Prostate gland (tissue), 2 donors: Measurements from ENCODE around the gene CRACR2A. TPM values are rescaled to one million over a fixed set of nuclear protein-coding genes. Genes with fewer than 3 reads are reported as not detected.

Experiments used
- DNase-seq: peaks from one replicate; pipeline ENCODE4 v3.0.0-alpha.2; 2019; ENCODE audit warnings: low spot score
- H3K27ac ChIP-seq, 2 donors: fragments of 200-600 bp; sonication (generic); 2 replicates each; pipeline ENCODE4 v1.5.1; 2017 to 2019
- H3K27me3 ChIP-seq: fragments of 200-600 bp; sonication (generic); replicated peaks from 2 replicates; pipeline ENCODE4 v1.5.1; 2019; ENCODE audit not compliant: insufficient read depth
- H3K36me3 ChIP-seq, 2 donors: fragments of 200-600 bp; sonication (generic); 1 replicate in 1 of 2; 2 replicates in 1 of 2; pipeline versions ENCODE4 v1.5.1 to v1.8.1; 2017 to 2019
- H3K4me1 ChIP-seq: fragments of 200-600 bp; sonication (generic); replicated peaks from 2 replicates; pipeline ENCODE4 v1.5.1; 2019
- H3K4me3 ChIP-seq, 2 donors: fragments of 200-600 bp; sonication (generic); 2 replicates each; pipeline ENCODE4 v1.5.1; 2017 to 2019
- H3K9me3 ChIP-seq: fragments of 200-600 bp; sonication (generic); 2 replicates; pipeline ENCODE4 v1.5.1; 2017
- CTCF ChIP-seq, 4 experiments: fragments of 200-600 bp in 2 of 4; fragments of 450-650 bp in 2 of 4; sonication (generic) in 2 of 4; IDR thresholded peaks; 1 replicate in 3 of 4; 2 replicates in 1 of 4; pipeline ENCODE4 v1.5.1; 2016 to 2019; ENCODE audit warnings: antibody characterized with exemption in 4 of 4, mild to moderate bottlenecking in 2 of 4, moderate library complexity in 2 of 4
- POLR2A ChIP-seq: fragments of 450-650 bp; IDR thresholded peaks from one replicate; pipeline ENCODE4 v1.6.1; 2016; ENCODE audit warnings: antibody characterized with exemption, mild to moderate bottlenecking
- POLR2AphosphoS5 ChIP-seq: sonication (generic); formaldehyde crosslinking; IDR thresholded peaks from one replicate; pipeline ENCODE4 v1.6.1; 2017; ENCODE audit warnings: antibody characterized with exemption
- WGBS: methylation state at CpG from one replicate; pipeline ENCODE4 v1.1.5; 2018; 5-methylcytosine and 5-hydroxymethylcytosine counted together
- intact Hi-C: fragments of 100-400 bp; cut with DNase I; formaldehyde crosslinking; loops from one replicate; pipeline ENCODE4 v1.14.2; 2022
- total RNA-seq, 2 donors: library from RNA; depleted of rRNA; stranded (reverse); fragments of >200 nt; gene quantifications; one replicate each; pipeline ENCODE4 v1.1.0, GENCODE V29; 2016

CRACR2A gene
- total RNA-seq, 2 donors from 2014 or later, result 21.6 to 39.1 TPM

- intact Hi-C loops, result no loop called here
These were observed 147.2 kb downstream of the CRACR2A start for GRCh38 chr12:3605692-3606091.

GRCh38 chr12:3604748-3605586, 147.9 kb downstream of the CRACR2A start:
- Histone ChIP-seq H3K4me1 (no peaks in the 10 kb centered on the region), H3K4me3 (no peak overlapping the region), H3K27me3 (no peaks in the 10 kb centered on the region), H3K36me3 (no peaks in the 10 kb centered on the region), H3K9me3 (no peaks in the 10 kb centered on the region), H3K27ac (no peak overlapping the region)
- intact Hi-C loops, result no loop called here
- DNase-seq, result peak; percentile 61
- TF ChIP-seq CTCF (IDR thresholded peaks at IDR 0.05) (no peak), POLR2A (no peak), POLR2AphosphoS5 (no peak)
- WGBS, result 12% methylated on average over 13 of the region's 13 CpGs

More at GRCh38 chr12:3605692-3606091, 147.2 kb downstream of the CRACR2A start:
- Histone ChIP-seq H3K9me3 (no peaks in the 10 kb centered on the region), H3K36me3 (no peaks in the 10 kb centered on the region), H3K4me1 (no peaks in the 10 kb centered on the region), H3K27ac (no peak overlapping the region), H3K4me3 (no peak overlapping the region), H3K27me3 (no peaks in the 10 kb centered on the region)
- no peak for DNase-seq
- TF ChIP-seq POLR2AphosphoS5 (no peak), POLR2A (no peak), CTCF (IDR thresholded peaks at IDR 0.05) (no peak)
- WGBS, result 89% methylated on average over 6 of the region's 6 CpGs

- no peak for DNase-seq
- no peak overlapping the region for H3K4me3 ChIP-seq
- no peaks in the 10 kb centered on the region for H3K9me3 ChIP-seq
- no peak overlapping the region for H3K27ac ChIP-seq
- H3K27me3 ChIP-seq, result no peaks in the 10 kb centered on the region
- intact Hi-C loops, result no loop called here
- no peaks in the 10 kb centered on the region for H3K36me3 ChIP-seq
- H3K4me1 ChIP-seq, result no peaks in the 10 kb centered on the region
- 88% methylated on average over 6 of the region's 6 CpGs for WGBS
- TF ChIP-seq POLR2AphosphoS5 (no peak), POLR2A (no peak), CTCF (IDR thresholded peaks at IDR 0.05) (no peak)
These were observed 148.6 kb downstream of the CRACR2A start for GRCh38 chr12:3604286-3604685.

GRCh38 chr12:3603576-3603975, 149.3 kb downstream of the CRACR2A start:
- WGBS, result 94% methylated on average over 7 of the region's 7 CpGs
- Histone ChIP-seq H3K4me1 (no peaks in the 10 kb centered on the region), H3K27ac (no peak overlapping the region), H3K9me3 (no peaks in the 10 kb centered on the region), H3K27me3 (no peaks in the 10 kb centered on the region), H3K36me3 (no peaks in the 10 kb centered on the region), H3K4me3 (no peak overlapping the region)
- intact Hi-C loops, result no loop called here
- no peak for DNase-seq
- TF ChIP-seq CTCF (IDR thresholded peaks at IDR 0.05) (no peak), POLR2A (no peak), POLR2AphosphoS5 (no peak)

- Histone ChIP-seq H3K9me3 (no peaks in the 10 kb centered on the region), H3K4me3 (no peak overlapping the region), H3K27ac (no peak overlapping the region), H3K36me3 (no peaks in the 10 kb centered on the region), H3K27me3 (no peaks in the 10 kb centered on the region), H3K4me1 (no peaks in the 10 kb centered on the region)
- TF ChIP-seq CTCF (IDR thresholded peaks at IDR 0.05), result no peak
- TF ChIP-seq POLR2AphosphoS5, result no peak
- TF ChIP-seq POLR2A, result no peak
- 88% methylated on average over 11 of the region's 11 CpGs for WGBS
- no peak for DNase-seq
- intact Hi-C loops, result no loop called here
These were observed 150.4 kb downstream of the CRACR2A start for GRCh38 chr12:3602488-3602887.
